ENCODE results near the gene ANKRD55.

GRCh38 chr5:56083286-56083854, 149.8 kb downstream of the ANKRD55 start:
- TF ChIP-seq POLR2AphosphoS5 (IDR thresholded peaks at IDR 0.05; ENCODE audit: control insufficient read depth, insufficient read depth, low read depth, low read length) (no peak), EGR1 (conservative IDR thresholded peaks at IDR 0.05) (no peak), MYBL2 (IDR thresholded peaks at IDR 0.05; ENCODE audit: low read depth) (no peak), MYBL2 (CRISPR knock-in tag; IDR thresholded peaks at IDR 0.05; ENCODE audit: borderline replicate concordance) (no peak), POLR2A (conservative IDR thresholded peaks at IDR 0.05) (no peak)

Measured in K562 (cell line).